Measurements from ENCODE around the gene RCOR1.

DNA sequence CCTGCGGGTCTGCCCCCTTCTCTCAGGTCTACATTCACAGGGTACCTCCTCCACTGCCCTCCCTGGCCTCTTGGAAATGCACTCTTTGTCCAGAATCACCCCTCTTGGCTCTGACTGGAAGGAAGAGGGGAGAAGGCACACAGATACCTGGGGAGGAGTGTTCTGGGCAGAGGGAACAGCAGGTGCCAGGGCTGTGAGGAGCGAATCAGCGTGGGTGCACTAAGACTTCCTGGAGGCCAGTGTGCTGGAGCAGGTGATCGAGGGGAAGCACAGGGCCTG, 176.5 kb downstream of the RCOR1 start:
- TF ChIP-seq BHLHE40 (IDR thresholded peaks at IDR 0.05; ENCODE audit: borderline replicate concordance) (no peak), SUZ12 (IDR thresholded peaks at IDR 0.05) (no peak), NFRKB (IDR thresholded peaks at IDR 0.05) (no peak), FOXK2 (IDR thresholded peaks at IDR 0.05) (no peak), TARDBP (IDR thresholded peaks at IDR 0.05) (no peak), ZNF384 (IDR thresholded peaks at IDR 0.05) (no peak), FOXA1 (IDR thresholded peaks at IDR 0.05) (no peak), ARNT (IDR thresholded peaks at IDR 0.05) (no peak), ELF4 (IDR thresholded peaks at IDR 0.05) (no peak), L3MBTL2 (conservative IDR thresholded peaks at IDR 0.05) (no peak), FOXM1 (IDR thresholded peaks at IDR 0.05; ENCODE audit: borderline replicate concordance) (no peak)
